ENCODE results near the gene C1orf35.

The C1orf35 gene

GRCh38 chr1:228109073-228109961, 6.2 kb upstream of the C1orf35 start, which contains the start of gene MRPL55:
TSS of gene MRPL55 (minus strand) at chr1:228109299. CDS start at chr1:228108260, 1,039 bp downstream.
- DNase-seq = peak; percentile 98

- no peak for DNase-seq
These were observed 5.6 kb upstream of the C1orf35 start for GRCh38 chr1:228108742-228109072.

GRCh38 chr1:228108055-228108690, 5.0 kb upstream of the C1orf35 start:
- DNase-seq = no peak

GRCh38 chr1:228107636-228108035, 4.5 kb upstream of the C1orf35 start:
- DNase-seq = no peak

GRCh38 chr1:228106800-228107054, 3.6 kb upstream of the C1orf35 start:
- DNase-seq = no peak

GRCh38 chr1:228105996-228106799, 3.1 kb upstream of the C1orf35 start:
- DNase-seq = no peak

- DNase-seq = no peak
These were observed 2.3 kb upstream of the C1orf35 start for GRCh38 chr1:228105270-228105995.

- DNase-seq = no peak
These were observed 1.6 kb upstream of the C1orf35 start for GRCh38 chr1:228104526-228105269.

- peak; percentile 57 for DNase-seq
These were observed 933 bp downstream of the C1orf35 start for GRCh38 chr1:228101994-228102790.

GRCh38 chr1:228101614-228101993, 1.5 kb downstream of the C1orf35 start:
- peak; percentile 20 for DNase-seq

- DNase-seq = no peak
These were observed 2.1 kb downstream of the C1orf35 start for GRCh38 chr1:228100822-228101613.

GRCh38 chr1:228099331-228099732, 3.8 kb downstream of the C1orf35 start:
- no peak for DNase-seq

GRCh38 chr1:228098323-228098931, 4.7 kb downstream of the C1orf35 start:
- DNase-seq = no peak

GRCh38 chr1:228097333-228098081, 5.6 kb downstream of the C1orf35 start:
- no peak for DNase-seq

- no peak for DNase-seq
These were observed 6.5 kb downstream of the C1orf35 start for GRCh38 chr1:228096416-228097332.

GRCh38 chr1:228095938-228096337, 7.2 kb downstream of the C1orf35 start:
- no peak for DNase-seq

- DNase-seq = no peak
These were observed 8.0 kb downstream of the C1orf35 start for GRCh38 chr1:228095161-228095560.

- no peak for DNase-seq
These were observed 8.6 kb downstream of the C1orf35 start for GRCh38 chr1:228094432-228095016.
